Measurements from ENCODE around the gene PDE4B.
"Not testable (repeated sequence)": the region's sequence is repeated elsewhere in the genome, so short reads cannot be mapped to it uniquely, and the experiment has no call there.

The PDE4B gene

DNA sequence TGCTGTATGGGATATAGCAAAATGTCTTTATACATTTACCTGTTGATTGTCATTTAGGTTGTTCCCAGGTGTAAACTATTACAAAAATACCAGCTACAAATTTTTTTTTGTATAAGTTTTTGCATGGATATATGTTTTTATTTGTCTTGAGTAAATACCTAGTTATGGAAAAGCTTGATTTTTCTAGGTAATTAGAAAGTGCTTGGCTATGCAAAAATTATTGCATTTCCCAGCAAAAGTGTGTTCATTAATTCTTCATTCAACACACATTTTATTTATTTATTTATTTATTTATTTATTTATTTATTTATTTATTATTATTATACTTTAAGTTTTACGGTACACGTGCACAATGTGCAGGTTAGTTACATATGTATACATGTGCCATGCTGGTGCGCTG is 22.1 kb downstream of the PDE4B start:
- no peak for DNase-seq (ENCODE audit: low read depth)

GRCh38 chr1:65817891-65818290 is 25.2 kb downstream of the PDE4B start:
- DNase-seq (ENCODE audit: low read depth) = no peak

DNA sequence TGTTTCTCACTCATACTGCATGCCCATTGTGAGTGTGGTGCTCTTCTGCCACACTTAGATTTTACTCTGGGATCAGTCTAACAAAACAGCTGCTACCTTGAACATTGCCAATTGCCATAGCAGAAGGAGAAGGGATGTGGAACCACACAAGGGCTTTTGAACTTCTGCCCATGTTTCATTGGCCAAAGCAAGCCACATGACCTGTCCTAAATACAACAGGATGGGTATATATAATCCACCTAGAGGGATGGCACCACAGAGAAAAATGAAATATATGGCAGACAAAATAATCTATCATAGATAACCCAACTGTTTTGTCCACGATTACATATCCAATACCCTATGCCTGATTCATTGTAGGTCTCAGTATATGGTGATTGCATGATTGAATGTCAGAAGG is 26.3 kb downstream of the PDE4B start:
- no peak for DNase-seq (ENCODE audit: low read depth)

GRCh38 chr1:65820983-65821382 is 28.3 kb downstream of the PDE4B start:
- no peak for DNase-seq (ENCODE audit: low read depth)

DNA sequence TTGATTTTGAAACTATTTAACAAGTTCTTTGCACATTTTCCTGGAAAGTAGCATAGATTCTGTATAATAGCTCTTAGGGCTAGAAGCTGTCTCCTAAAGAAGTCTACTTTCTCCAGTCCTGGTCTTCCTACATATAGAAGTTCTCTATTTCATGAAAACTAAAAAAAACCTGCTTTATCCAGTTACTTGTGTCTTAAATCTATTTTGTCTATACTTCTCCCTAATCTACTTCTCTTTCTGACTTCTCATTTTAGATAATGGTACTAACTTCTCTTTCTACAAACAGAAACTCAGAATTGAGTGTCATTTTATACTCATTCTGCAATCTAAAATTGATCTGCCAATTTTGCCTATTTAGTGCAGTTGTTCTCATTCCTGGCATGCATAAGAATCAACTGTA is 28.7 kb downstream of the PDE4B start:
- DNase-seq (ENCODE audit: low read depth) = no peak

DNA sequence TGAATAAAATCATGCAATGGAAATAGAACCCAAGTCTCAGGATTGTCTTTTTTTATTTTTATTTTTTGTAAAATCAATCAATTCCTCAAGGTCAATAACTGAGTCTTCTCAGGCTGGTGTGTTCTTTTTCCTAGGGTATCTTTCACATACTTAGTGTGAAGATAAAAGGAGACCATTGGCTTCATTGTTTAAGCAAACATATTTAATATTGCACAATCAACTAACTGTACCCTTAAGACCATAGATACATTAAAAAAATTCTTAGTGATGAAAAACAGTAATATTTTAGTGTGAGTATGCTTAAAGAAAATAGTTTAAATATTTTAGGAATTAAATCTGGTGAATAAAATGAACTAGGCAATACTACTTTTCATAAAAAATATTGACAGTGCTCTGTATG is 31.4 kb downstream of the PDE4B start:
- no peak for DNase-seq (ENCODE audit: low read depth)

GRCh38 chr1:65825741-65826140 is 33.0 kb downstream of the PDE4B start:
- DNase-seq (ENCODE audit: low read depth) = no peak

- no peak for DNase-seq (ENCODE audit: low read depth)
Observed at GRCh38 chr1:65826782-65827181, 34.1 kb downstream of the PDE4B start.

DNA sequence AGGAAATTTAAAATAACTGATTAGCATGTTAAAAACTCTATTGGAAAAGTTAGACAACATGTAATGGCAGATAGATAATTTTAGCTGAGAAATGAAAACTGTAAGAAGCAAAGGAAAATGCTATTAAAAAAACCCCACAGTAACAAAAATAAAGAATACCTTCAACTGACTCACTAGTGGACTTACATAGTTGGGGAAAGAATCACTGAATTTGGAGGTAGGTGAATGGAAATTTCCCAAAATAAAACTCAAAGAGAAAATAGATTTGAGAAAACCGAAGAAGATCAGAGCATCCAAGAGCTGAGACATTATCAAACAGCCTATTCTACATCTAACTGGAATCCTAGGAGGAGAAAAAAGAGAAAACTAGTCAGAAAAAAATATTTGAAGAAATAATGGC is 34.7 kb downstream of the PDE4B start:
- DNase-seq (ENCODE audit: low read depth) = no peak

DNA sequence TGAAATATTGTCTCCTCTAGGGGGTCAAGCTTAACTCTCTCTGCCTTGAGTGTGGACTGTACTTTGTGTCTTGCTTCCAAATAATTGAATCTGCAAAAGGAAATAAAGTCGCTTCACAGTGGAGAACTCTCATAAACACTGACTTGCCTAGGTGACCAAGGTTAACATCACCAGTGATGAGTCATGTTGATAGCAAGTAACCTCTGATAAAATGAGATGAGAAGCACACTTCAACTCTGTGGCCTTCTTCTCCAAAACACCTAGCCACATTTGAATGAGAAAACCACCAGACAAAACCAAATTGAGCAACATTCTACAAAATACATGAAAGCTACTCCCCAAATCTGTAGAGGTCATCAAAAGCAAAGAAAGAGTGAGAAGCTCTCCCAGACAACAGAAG is 37.6 kb downstream of the PDE4B start:
- DNase-seq (ENCODE audit: low read depth) = no peak

DNA sequence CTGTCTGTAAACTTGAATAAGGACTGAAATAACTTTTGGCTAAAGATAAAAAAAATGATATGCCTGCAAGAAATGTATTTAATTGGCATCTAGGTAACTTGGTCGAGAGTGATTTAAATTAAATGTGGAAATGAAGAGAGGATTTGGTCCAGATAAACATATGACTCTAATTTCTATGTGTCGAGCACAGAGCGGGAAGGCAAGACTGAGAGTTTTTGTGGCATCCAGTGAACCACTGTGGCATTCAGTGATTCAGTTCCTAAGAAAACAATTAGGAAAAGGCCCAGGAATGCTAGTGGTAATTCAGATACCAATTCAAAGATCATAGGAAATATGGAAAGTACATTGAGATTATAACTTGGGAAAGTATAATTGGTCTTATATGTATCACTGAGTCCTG is 39.6 kb downstream of the PDE4B start:
- no peak for DNase-seq (ENCODE audit: low read depth)

GRCh38 chr1:65836686-65837085 is 44.0 kb downstream of the PDE4B start:
- no peak for DNase-seq (ENCODE audit: low read depth)

DNA sequence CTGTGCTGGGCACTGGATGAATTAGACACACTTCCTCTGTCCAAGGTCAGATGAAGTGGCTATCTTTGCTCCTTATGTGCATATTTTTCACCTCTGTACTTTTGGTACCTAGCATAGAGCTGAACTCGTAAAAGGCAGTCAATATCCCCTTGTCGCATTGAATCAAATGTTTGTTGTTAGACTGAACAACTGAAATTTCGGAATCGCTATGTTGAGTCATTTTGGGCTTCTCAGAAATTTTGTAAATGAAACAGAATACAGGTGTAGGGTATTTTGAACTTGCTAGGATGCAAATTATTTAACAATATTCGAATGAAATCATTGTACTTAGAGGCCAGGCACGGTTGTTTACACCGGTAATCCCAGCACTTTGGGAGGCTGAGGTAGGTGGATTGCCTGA is 48.0 kb downstream of the PDE4B start:
- DNase-seq (ENCODE audit: low read depth) = no peak

- no peak for DNase-seq (ENCODE audit: low read depth)
Observed at GRCh38 chr1:65844296-65844695, 51.6 kb downstream of the PDE4B start.

- DNase-seq (ENCODE audit: low read depth) = no peak
Observed at GRCh38 chr1:65844821-65845534, 52.3 kb downstream of the PDE4B start.

GRCh38 chr1:65845535-65846060 is 52.9 kb downstream of the PDE4B start:
- no peak for DNase-seq (ENCODE audit: low read depth)

- DNase-seq (ENCODE audit: low read depth) = no peak
Observed at GRCh38 chr1:65846866-65847265, 54.2 kb downstream of the PDE4B start.

DNA sequence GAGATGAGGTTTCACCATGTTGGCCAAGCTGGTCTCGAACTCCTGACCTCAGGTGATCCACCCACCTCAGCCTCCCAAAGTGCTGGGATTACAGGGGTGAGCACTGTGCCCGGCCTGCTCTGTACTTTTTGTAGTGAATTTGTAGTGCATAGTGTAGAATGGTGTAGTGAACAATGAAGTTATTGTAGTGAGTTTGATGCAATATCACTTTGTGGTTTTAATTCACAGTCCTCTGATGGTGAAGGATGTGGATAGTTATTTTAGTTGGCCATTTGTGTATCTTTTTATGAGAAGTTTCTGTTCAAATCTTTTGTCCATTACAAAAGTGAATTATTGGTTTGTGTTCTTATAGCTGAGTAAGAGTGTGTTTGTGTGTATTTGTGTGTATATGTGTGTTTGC is 57.6 kb downstream of the PDE4B start:
- DNase-seq (ENCODE audit: low read depth) = no peak

GRCh38 chr1:65856591-65856990 is 63.9 kb downstream of the PDE4B start:
- DNase-seq (ENCODE audit: low read depth) = not testable (repeated sequence)

DNA sequence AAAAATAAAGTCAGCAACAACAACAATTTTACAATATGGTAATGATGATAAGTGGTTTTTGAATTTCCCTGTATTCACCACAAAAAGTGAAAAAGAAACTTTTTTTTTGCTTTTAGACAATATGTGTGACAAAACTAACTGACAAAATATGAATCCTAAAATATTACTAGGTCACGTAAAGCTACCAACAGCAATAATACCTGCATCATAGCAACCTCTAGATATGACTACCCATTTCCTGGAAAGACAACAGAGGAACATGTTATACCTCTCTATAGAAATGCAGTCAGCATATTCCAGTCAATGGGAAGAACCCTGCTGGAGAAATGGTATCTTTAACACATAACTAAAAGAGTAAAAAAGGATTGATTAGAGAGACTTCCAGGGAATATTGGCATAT is 73.7 kb downstream of the PDE4B start:
- no peak for DNase-seq (ENCODE audit: low read depth)

GRCh38 chr1:65872301-65872700 is 79.6 kb downstream of the PDE4B start:
- no peak for DNase-seq (ENCODE audit: low read depth)

DNA sequence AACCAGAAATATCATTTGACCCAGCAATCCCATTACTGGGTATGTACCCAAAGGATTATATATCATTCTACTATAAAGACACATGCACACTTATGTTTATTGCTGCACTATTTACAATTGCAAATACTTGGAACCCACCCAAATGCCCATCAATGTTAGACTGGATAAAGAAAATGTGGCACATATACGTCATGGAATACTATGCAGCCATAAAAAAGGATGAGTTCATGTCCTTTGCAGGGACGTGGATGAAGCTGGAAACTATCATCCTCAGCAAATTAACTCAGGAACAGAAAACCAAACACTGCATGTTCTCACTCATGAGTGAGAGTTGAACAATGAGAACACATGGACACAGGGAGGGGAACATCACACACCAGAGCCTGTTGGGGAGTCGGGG is 85.6 kb downstream of the PDE4B start:
- not testable (repeated sequence) for DNase-seq (ENCODE audit: low read depth)

GRCh38 chr1:65880611-65881010 is 87.9 kb downstream of the PDE4B start:
- no peak for DNase-seq (ENCODE audit: low read depth)

- DNase-seq (ENCODE audit: low read depth) = no peak
Observed at GRCh38 chr1:65881067-65881594, 88.4 kb downstream of the PDE4B start.
